Suprapubic skin (tissue), 4 donors: ENCODE data around the gene APOLD1. TPM values are rescaled to one million over a fixed set of nuclear protein-coding genes. Genes with fewer than 3 reads are reported as not detected.

Experiments
- DNase-seq, 2 donors: peaks; one replicate each; pipeline ENCODE4 v3.0.0-alpha.2; 2019; ENCODE audit warnings: low spot score in 2 of 2
- H3K27ac ChIP-seq: fragments of 200-600 bp; sonication (generic); one replicate; pipeline ENCODE4 v1.5.1; 2019
- H3K27me3 ChIP-seq: fragments of 200-600 bp; sonication (generic); one replicate; pipeline ENCODE4 v1.5.1; 2019
- H3K36me3 ChIP-seq: fragments of 200-600 bp; sonication (generic); one replicate; pipeline ENCODE4 v1.5.1; 2019
- H3K4me1 ChIP-seq: fragments of 200-600 bp; sonication (generic); one replicate; pipeline ENCODE4 v1.5.1; 2019
- H3K4me3 ChIP-seq: fragments of 200-600 bp; sonication (generic); one replicate; pipeline ENCODE4 v1.5.1; 2019; ENCODE audit warnings: mild to moderate bottlenecking
- H3K9me3 ChIP-seq: fragments of 200-600 bp; sonication (generic); one replicate; pipeline ENCODE4 v1.5.1; 2019
- CTCF ChIP-seq, 2 donors: fragments of 200-600 bp in 1 of 2; fragments of 450-650 bp in 1 of 2; sonication (generic) in 1 of 2; IDR thresholded peaks; one replicate each; pipeline ENCODE4 v1.5.1; 2016 to 2019; ENCODE audit warnings: antibody characterized with exemption in 2 of 2, mild to moderate bottlenecking in 1 of 2, moderate library complexity in 1 of 2
- EP300 ChIP-seq: sonication (generic); formaldehyde crosslinking; IDR thresholded peaks from one replicate; pipeline ENCODE4 v1.6.1; 2017; ENCODE audit warnings: antibody characterized with exemption
- POLR2A ChIP-seq, 2 donors: fragments of 450-650 bp; IDR thresholded peaks; one replicate each; pipeline ENCODE4 v1.6.1; 2017; ENCODE audit warnings: antibody characterized with exemption in 2 of 2, mild to moderate bottlenecking in 2 of 2, moderate library complexity in 2 of 2
- POLR2AphosphoS5 ChIP-seq, 3 donors: sonication (generic); formaldehyde crosslinking; IDR thresholded peaks; one replicate each; pipeline ENCODE4 v1.6.1; 2017; ENCODE audit warnings: antibody characterized with exemption in 3 of 3
- WGBS: methylation state at CpG from one replicate; pipeline ENCODE4 v1.1.5; 2018; 5-methylcytosine and 5-hydroxymethylcytosine counted together
- total RNA-seq, 4 donors: library from RNA; depleted of rRNA; stranded (reverse); fragments of >200 nt; gene quantifications; one replicate each; pipeline ENCODE4 v1.1.0, GENCODE V29; 2016

APOLD1 gene
- total RNA-seq, 4 donors from 2014 or later: 14.6 to 25.5 (median 16.4) TPM

- no peaks in the 10 kb centered on the region for H3K9me3 ChIP-seq
- H3K4me3 ChIP-seq: no peak overlapping the region
- H3K36me3 ChIP-seq: peaks cover 72% of the 10 kb centered on the region
- peaks cover 20% of the 10 kb centered on the region for H3K4me1 ChIP-seq
- H3K27ac ChIP-seq: no peak overlapping the region
- TF ChIP-seq POLR2A (IDR thresholded peaks at IDR 0.05): no peak
- TF ChIP-seq EP300: no peak
- TF ChIP-seq POLR2AphosphoS5 (IDR thresholded peaks at IDR 0.05): no peak
- no peak for TF ChIP-seq CTCF (IDR thresholded peaks at IDR 0.05)
- 93% methylated on average over 6 of the region's 6 CpGs for WGBS
- no peaks in the 10 kb centered on the region for H3K27me3 ChIP-seq
- no peak for DNase-seq
These were observed 36.5 kb downstream of the APOLD1 start for GRCh38 chr12:12821975-12822374.

GRCh38 chr12:12822886-12823285, 37.4 kb downstream of the APOLD1 start:
- H3K4me3 ChIP-seq: no peak overlapping the region
- peaks cover 75% of the 10 kb centered on the region for H3K36me3 ChIP-seq
- H3K9me3 ChIP-seq: no peaks in the 10 kb centered on the region
- 97% methylated on average over 4 of the region's 4 CpGs for WGBS
- no peak for TF ChIP-seq CTCF (IDR thresholded peaks at IDR 0.05)
- no peak for TF ChIP-seq POLR2AphosphoS5 (IDR thresholded peaks at IDR 0.05)
- TF ChIP-seq EP300: no peak
- no peak for TF ChIP-seq POLR2A (IDR thresholded peaks at IDR 0.05)
- DNase-seq: no peak
- no peaks in the 10 kb centered on the region for H3K27me3 ChIP-seq
- peaks cover 20% of the 10 kb centered on the region for H3K4me1 ChIP-seq
- no peak overlapping the region for H3K27ac ChIP-seq

GRCh38 chr12:12823300-12823699, 37.8 kb downstream of the APOLD1 start:
- no peak for DNase-seq
- WGBS: 68% methylated on average over 2 of the region's 2 CpGs
- Histone ChIP-seq H3K4me3 (no peak overlapping the region), H3K9me3 (no peaks in the 10 kb centered on the region), H3K27ac (no peak overlapping the region), H3K27me3 (no peaks in the 10 kb centered on the region), H3K36me3 (peaks cover 79% of the 10 kb centered on the region), H3K4me1 (peaks cover 20% of the 10 kb centered on the region)
- TF ChIP-seq CTCF (IDR thresholded peaks at IDR 0.05) (no peak), EP300 (no peak), POLR2AphosphoS5 (IDR thresholded peaks at IDR 0.05) (no peak), POLR2A (IDR thresholded peaks at IDR 0.05) (no peak)

GRCh38 chr12:12823811-12824210, 38.4 kb downstream of the APOLD1 start:
- no peak for DNase-seq
- Histone ChIP-seq H3K27me3 (no peaks in the 10 kb centered on the region), H3K9me3 (no peaks in the 10 kb centered on the region), H3K4me3 (no peak overlapping the region), H3K36me3 (peaks cover 84% of the 10 kb centered on the region), H3K27ac (no peak overlapping the region), H3K4me1 (peaks cover 16% of the 10 kb centered on the region)
- TF ChIP-seq EP300 (no peak), CTCF (IDR thresholded peaks at IDR 0.05) (no peak), POLR2AphosphoS5 (IDR thresholded peaks at IDR 0.05) (no peak), POLR2A (IDR thresholded peaks at IDR 0.05) (no peak)
- WGBS: 96% methylated on average over 5 of the region's 5 CpGs

- H3K4me1 ChIP-seq: peaks cover 10% of the 10 kb centered on the region
- no peak for DNase-seq
- no peak overlapping the region for H3K4me3 ChIP-seq
- TF ChIP-seq CTCF (IDR thresholded peaks at IDR 0.05): no peak
- no peak for TF ChIP-seq POLR2AphosphoS5 (IDR thresholded peaks at IDR 0.05)
- TF ChIP-seq POLR2A (IDR thresholded peaks at IDR 0.05): no peak
- TF ChIP-seq EP300: no peak
- H3K9me3 ChIP-seq: no peaks in the 10 kb centered on the region
- no peaks in the 10 kb centered on the region for H3K27me3 ChIP-seq
- no peak overlapping the region for H3K27ac ChIP-seq
- peaks cover 29% of the 10 kb centered on the region for H3K36me3 ChIP-seq
- WGBS: 70% methylated on average over 7 of the region's 7 CpGs
These were observed 50.1 kb downstream of the APOLD1 start for GRCh38 chr12:12835378-12836146.
